H1 (cell line): ENCODE results near the gene R3HCC1L. TPM values are rescaled to one million over a fixed set of nuclear protein-coding genes. Genes with fewer than 3 reads are reported as not detected.

Experiments used
- CBX8 ChIP-seq: fragments of 300-800, 300-1000 bp; sonication (generic); IDR thresholded peaks from 2 replicates; pipeline ENCODE4 v1.7.1; 2016; ENCODE audit warnings: low read depth, low read length, borderline replicate concordance
- CHD1 ChIP-seq: IDR thresholded peaks from 2 replicates; pipeline ENCODE4 v1.6.1; 2012; ENCODE audit warnings: low read depth, low read length, improper control_type of control experiment
- polyA plus RNA-seq, 7 experiments: library from polyadenylated mRNA; depleted of rRNA in 3 of 7; stranded (reverse) in 5 of 7; unstranded in 2 of 7; fragments of >200 nt in 5 of 7; fragments of 200-250 nt in 2 of 7; gene quantifications; 1 replicate in 5 of 7; 2 replicates in 1 of 7; 4 replicates in 1 of 7; pipeline versions ENCODE4 v1.2.1 to v1.2.3, GENCODE V29; 2011 to 2013; ENCODE audit warnings: missing spikeins in 2 of 7, mixed read lengths in 2 of 7
- total RNA-seq: library from RNA; stranded (reverse); fragmentation: NEBNext Ultra II Directional; extraction: Animal tissue kit (Norgen Biotek cat#: 25700); gene quantifications from 2 replicates; pipeline ENCODE4 v1.2.1, GENCODE V29; 2021
- TF ChIP-seq, protein P1 (sequence below): IDR thresholded peaks from 2 replicates; pipeline ENCODE4 v1.6.1; 2011; ENCODE audit warnings: low read depth, mild to moderate bottlenecking, low read length; ENCODE audit not compliant: insufficient read depth

Gene R3HCC1L
- total and polyA plus RNA-seq, 2 of the 8 experiments (the other 6 are each of a cell fraction or from before 2014, with no cell fraction given): 6.9 to 13.9 TPM

DNA sequence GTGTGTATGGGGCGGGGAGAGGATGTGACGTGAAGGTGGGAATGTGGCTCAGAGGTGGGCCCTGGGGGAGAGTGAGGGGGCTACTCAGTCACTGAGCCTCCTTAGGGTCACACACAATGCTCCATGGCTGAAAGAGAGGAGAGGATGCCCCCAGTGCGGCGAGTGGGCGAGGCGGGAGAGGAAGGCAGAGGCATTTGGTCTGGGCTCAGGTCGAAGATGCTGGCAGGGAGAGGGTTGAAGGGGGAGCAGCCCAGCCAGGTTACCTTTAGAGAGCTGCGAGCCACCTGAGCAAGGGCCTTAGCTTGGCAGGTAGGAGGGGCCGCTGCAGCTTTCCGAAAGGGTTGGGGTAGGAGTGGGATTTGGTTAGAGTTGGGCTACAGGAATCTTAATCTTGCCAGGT, 138.2 kb downstream of the R3HCC1L start (continued):
- TF ChIP-seq, protein P1, sequence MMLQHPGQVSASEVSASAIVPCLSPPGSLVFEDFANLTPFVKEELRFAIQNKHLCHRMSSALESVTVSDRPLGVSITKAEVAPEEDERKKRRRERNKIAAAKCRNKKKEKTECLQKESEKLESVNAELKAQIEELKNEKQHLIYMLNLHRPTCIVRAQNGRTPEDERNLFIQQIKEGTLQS: no peak
- TF ChIP-seq CHD1 (no peak), CBX8 (no peak)
